ENCODE results near the gene VIL1. TPM values are rescaled to one million over a fixed set of nuclear protein-coding genes. Genes with fewer than 3 reads are reported as not detected.

The VIL1 gene
- total and polyA plus RNA-seq, 9 of the 15 experiments (the other 6 are each of a cell fraction or from before 2014, with no cell fraction given) = 0.51 to 2.7 (median 1.2) TPM

DNA sequence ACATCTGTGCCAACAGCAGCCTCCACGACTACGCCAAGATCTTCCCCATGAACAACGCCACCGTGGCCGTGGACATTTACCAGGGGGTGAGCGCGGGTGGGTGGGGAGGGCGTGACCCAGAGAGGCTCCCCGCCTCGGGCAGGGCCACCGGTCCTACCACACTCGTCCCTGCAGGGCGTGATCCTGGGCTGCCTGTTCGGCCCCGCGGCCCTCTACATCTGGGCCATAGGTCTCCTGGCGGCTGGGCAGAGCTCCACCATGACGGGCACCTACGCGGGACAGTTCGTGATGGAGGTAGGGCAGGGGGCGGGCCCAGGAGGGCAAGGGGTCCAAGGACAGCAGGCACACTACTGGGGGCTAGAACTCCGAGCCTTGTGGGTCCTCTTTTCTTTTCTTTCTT, 27.7 kb upstream of the VIL1 start:
- Histone ChIP-seq H3K36me3 (ENCODE audit: control insufficient read depth, insufficient read depth, low read length) (no peaks in the 10 kb centered on the region), H3K27me3 (ENCODE audit: control insufficient read depth in 2 of 2, insufficient read depth in 2 of 2, low read length in 2 of 2) (no peaks in the 10 kb centered on the region), H3K27ac (ENCODE audit: extremely low read depth, low read depth, low read length) (no peak overlapping the region), H3K9me1 (ENCODE audit: control insufficient read depth, insufficient read depth, low read length) (no peaks in the 10 kb centered on the region), H3K4me1 (replicated peaks in 1 of 2; ENCODE audit: control insufficient read depth in 2 of 2, insufficient read depth in 2 of 2, low read length in 2 of 2) (peaks cover 22 to 52% of the 10 kb centered on the region in 2 experiments), H3K9me3 (replicated peaks; ENCODE audit: control insufficient read depth, insufficient read depth, low read depth, low read length) (no peaks in the 10 kb centered on the region), H3K79me2 (ENCODE audit: control insufficient read depth, insufficient read depth, low read length) (peaks cover 17% of the 10 kb centered on the region), H3K9ac (ENCODE audit: insufficient read depth in 1 of 2, low read depth in 2 of 2, low read length in 2 of 2) (no peak overlapping the region), H3K4me3 (no peak overlapping the region), H4K20me1 (replicated peaks; ENCODE audit: control insufficient read depth, insufficient read depth, low read length) (no peaks in the 10 kb centered on the region), H3K4me2 (ENCODE audit: insufficient read depth, low read length) (no peak overlapping the region), H2AFZ (ENCODE audit: low read depth, low read length) (no peak overlapping the region)
- BruUV-seq (replicated peaks) = no TSS peak
- ATAC-seq (no peak), DNase-seq (ENCODE audit: extremely low read depth in 1 of 4, low spot score in 3 of 4) (no peak), FAIRE-seq (no peak)
- in situ Hi-C loops (cut with MboI) (no loop called here), intact Hi-C loops (cut with micrococcal nuclease) (no loop called here)
- ChIA-PET POLR2A (interaction anchor here (0.6 to 1.0 kb wide), 2 partner anchors 12 to 152 kb away, joined by 3 read pairs; no protein-coding TSS in a partner anchor), CTCF (ENCODE audit: low intra/inter-chr PET ratio) (interaction anchor here (0.6 kb wide), 1 partner anchor 117 kb away, joined by 4 read pairs; no protein-coding TSS in a partner anchor)
- WGBS (ENCODE audit: insufficient coverage, low coverage, missing lambda C conversion rate) = 92% methylated on average over 7 of the region's 23 CpGs
- TF ChIP-seq, protein P1, sequence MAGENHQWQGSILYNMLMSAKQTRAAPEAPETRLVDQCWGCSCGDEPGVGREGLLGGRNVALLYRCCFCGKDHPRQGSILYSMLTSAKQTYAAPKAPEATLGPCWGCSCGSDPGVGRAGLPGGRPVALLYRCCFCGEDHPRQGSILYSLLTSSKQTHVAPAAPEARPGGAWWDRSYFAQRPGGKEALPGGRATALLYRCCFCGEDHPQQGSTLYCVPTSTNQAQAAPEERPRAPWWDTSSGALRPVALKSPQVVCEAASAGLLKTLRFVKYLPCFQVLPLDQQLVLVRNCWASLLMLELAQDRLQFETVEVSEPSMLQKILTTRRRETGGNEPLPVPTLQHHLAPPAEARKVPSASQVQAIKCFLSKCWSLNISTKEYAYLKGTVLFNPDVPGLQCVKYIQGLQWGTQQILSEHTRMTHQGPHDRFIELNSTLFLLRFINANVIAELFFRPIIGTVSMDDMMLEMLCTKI (IDR thresholded peaks at IDR 0.05; ENCODE audit: partially characterized antibody) = no peak
- TF ChIP-seq, protein P2, sequence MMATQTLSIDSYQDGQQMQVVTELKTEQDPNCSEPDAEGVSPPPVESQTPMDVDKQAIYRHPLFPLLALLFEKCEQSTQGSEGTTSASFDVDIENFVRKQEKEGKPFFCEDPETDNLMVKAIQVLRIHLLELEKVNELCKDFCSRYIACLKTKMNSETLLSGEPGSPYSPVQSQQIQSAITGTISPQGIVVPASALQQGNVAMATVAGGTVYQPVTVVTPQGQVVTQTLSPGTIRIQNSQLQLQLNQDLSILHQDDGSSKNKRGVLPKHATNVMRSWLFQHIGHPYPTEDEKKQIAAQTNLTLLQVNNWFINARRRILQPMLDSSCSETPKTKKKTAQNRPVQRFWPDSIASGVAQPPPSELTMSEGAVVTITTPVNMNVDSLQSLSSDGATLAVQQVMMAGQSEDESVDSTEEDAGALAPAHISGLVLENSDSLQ (IDR thresholded peaks at IDR 0.05) = no peak
- no peak for TF ChIP-seq ZBTB7A (IDR thresholded peaks at IDR 0.05; ENCODE audit: borderline replicate concordance, control insufficient read depth, low read depth, low read length)
- TF ChIP-seq, protein P3, sequence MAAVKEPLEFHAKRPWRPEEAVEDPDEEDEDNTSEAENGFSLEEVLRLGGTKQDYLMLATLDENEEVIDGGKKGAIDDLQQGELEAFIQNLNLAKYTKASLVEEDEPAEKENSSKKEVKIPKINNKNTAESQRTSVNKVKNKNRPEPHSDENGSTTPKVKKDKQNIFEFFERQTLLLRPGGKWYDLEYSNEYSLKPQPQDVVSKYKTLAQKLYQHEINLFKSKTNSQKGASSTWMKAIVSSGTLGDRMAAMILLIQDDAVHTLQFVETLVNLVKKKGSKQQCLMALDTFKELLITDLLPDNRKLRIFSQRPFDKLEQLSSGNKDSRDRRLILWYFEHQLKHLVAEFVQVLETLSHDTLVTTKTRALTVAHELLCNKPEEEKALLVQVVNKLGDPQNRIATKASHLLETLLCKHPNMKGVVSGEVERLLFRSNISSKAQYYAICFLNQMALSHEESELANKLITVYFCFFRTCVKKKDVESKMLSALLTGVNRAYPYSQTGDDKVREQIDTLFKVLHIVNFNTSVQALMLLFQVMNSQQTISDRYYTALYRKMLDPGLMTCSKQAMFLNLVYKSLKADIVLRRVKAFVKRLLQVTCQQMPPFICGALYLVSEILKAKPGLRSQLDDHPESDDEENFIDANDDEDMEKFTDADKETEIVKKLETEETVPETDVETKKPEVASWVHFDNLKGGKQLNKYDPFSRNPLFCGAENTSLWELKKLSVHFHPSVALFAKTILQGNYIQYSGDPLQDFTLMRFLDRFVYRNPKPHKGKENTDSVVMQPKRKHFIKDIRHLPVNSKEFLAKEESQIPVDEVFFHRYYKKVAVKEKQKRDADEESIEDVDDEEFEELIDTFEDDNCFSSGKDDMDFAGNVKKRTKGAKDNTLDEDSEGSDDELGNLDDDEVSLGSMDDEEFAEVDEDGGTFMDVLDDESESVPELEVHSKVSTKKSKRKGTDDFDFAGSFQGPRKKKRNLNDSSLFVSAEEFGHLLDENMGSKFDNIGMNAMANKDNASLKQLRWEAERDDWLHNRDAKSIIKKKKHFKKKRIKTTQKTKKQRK (IDR thresholded peaks at IDR 0.05; ENCODE audit: borderline replicate concordance, low read depth, low read length) = no peak
- TF ChIP-seq PYGO2 (tag; IDR thresholded peaks at IDR 0.05) = no peak
- no peak for TF ChIP-seq ZNF143 (CRISPR knock-in tag; IDR thresholded peaks at IDR 0.05)
- no peak for TF ChIP-seq HOXB6 (CRISPR knock-in tag; IDR thresholded peaks at IDR 0.05; ENCODE audit: borderline replicate concordance)
- no peak for TF ChIP-seq ZSCAN32 (CRISPR knock-in tag; IDR thresholded peaks at IDR 0.05)
- no peak for TF ChIP-seq FIP1L1 (IDR thresholded peaks at IDR 0.05; ENCODE audit: low read depth, low read length, poor library complexity, severe bottlenecking)
- TF ChIP-seq ERF (CRISPR knock-in tag; IDR thresholded peaks at IDR 0.05) = no peak
- TF ChIP-seq NBN (IDR thresholded peaks at IDR 0.05; ENCODE audit: low read depth) = no peak
- no peak for TF ChIP-seq NFYB (IDR thresholded peaks at IDR 0.05; ENCODE audit: extremely low read depth, insufficient read length)
- no peak for TF ChIP-seq C11orf30 (IDR thresholded peaks at IDR 0.05; ENCODE audit: low read depth)
- no peak for TF ChIP-seq MEF2A (IDR thresholded peaks at IDR 0.05; ENCODE audit: control insufficient read depth, low read depth, low read length)

Data from K562 (cell line).